WTC11 (cell line): ENCODE data around the gene SLC20A1. TPM values are rescaled to one million over a fixed set of nuclear protein-coding genes. Genes with fewer than 3 reads are reported as not detected.

Source experiments
- ATAC-seq: fragments of 200-7000 bp; cut with Tn5 transposase; 2 replicates; pipeline ENCODE4 v1.10.0; 2021; ENCODE audit warnings: mild to moderate bottlenecking, moderate library complexity
- CTCF ChIA-PET: fragments of 300-600 bp; sonication (Branson Sonifier 250); formaldehyde crosslinking; loops from one replicate; lab custom pipeline; 2021; ENCODE audit warnings: antibody characterized with exemption; lab: Charles Lee
- POLR2A ChIA-PET: fragments of 350-600 bp; sonication (Branson Sonifier 250); formaldehyde crosslinking; loops from one replicate; lab custom pipeline; 2021; ENCODE audit warnings: antibody characterized with exemption; lab: Charles Lee
- DNase-seq: peaks from one replicate; pipeline ENCODE4 v3.0.0; 2021; ENCODE audit warnings: low spot score
- H3K27ac Mint-ChIP-seq: 2 replicates; pipeline ENCODE4 v1.8.0; 2021; ENCODE audit warnings: mixed read lengths
- H3K27me3 Mint-ChIP-seq: 2 replicates; pipeline ENCODE4 v1.8.0; 2021; ENCODE audit warnings: low read depth, mild to moderate bottlenecking, moderate library complexity, mixed read lengths
- H3K36me3 Mint-ChIP-seq: 2 replicates; pipeline ENCODE4 v1.8.0; 2021; ENCODE audit warnings: mixed read lengths
- H3K4me1 Mint-ChIP-seq: 2 replicates; pipeline ENCODE4 v1.8.0; 2022; ENCODE audit warnings: mixed read lengths
- H3K4me3 Mint-ChIP-seq: 2 replicates; pipeline ENCODE4 v1.8.0; 2021; ENCODE audit warnings: mild to moderate bottlenecking, moderate library complexity, mixed read lengths
- H3K9me3 Mint-ChIP-seq: 2 replicates; pipeline ENCODE4 v1.8.0; 2021; ENCODE audit warnings: mixed read lengths
- ELF4 ChIP-seq: sonication (generic); formaldehyde crosslinking; IDR thresholded peaks from 2 replicates; pipeline ENCODE4 v1.8.1; 2022; ENCODE audit warnings: low read depth, mild to moderate bottlenecking, moderate library complexity, missing genetic modification reagents
- FOXP1 ChIP-seq: sonication (generic); formaldehyde crosslinking; IDR thresholded peaks from 2 replicates; pipeline ENCODE4 v1.8.0; 2022; ENCODE audit warnings: missing genetic modification reagents, mild to moderate bottlenecking, moderate library complexity, borderline replicate concordance
- GABPB1 ChIP-seq: sonication (generic); formaldehyde crosslinking; IDR thresholded peaks from 2 replicates; pipeline ENCODE4 v1.8.1; 2023; ENCODE audit warnings: mild to moderate bottlenecking, missing genetic modification reagents
- NR2C2 ChIP-seq: sonication (generic); formaldehyde crosslinking; IDR thresholded peaks from 2 replicates; pipeline ENCODE4 v1.8.0; 2022; ENCODE audit warnings: mild to moderate bottlenecking, missing genetic modification reagents
- NR3C1 ChIP-seq: sonication (generic); formaldehyde crosslinking; conservative IDR thresholded peaks from 2 replicates; pipeline ENCODE4 v1.8.1; 2023; ENCODE audit warnings: low read depth, mild to moderate bottlenecking, missing genetic modification reagents
- RELA ChIP-seq: sonication (generic); formaldehyde crosslinking; IDR thresholded peaks from 2 replicates; pipeline ENCODE4 v1.8.1; 2022; ENCODE audit warnings: missing genetic modification reagents, mild to moderate bottlenecking, borderline replicate concordance
- ZBTB21 ChIP-seq: sonication (generic); formaldehyde crosslinking; IDR thresholded peaks from 2 replicates; pipeline ENCODE4 v1.8.1; 2023; ENCODE audit warnings: mild to moderate bottlenecking, missing genetic modification reagents, borderline replicate concordance
- total RNA-seq: library from RNA; stranded (reverse); gene quantifications from 3 replicates; pipeline ENCODE4 v1.2.3, GENCODE V29; 2021
- TF ChIP-seq, protein P1 (sequence below): sonication (generic); formaldehyde crosslinking; IDR thresholded peaks from 2 replicates; pipeline ENCODE4 v1.8.1; 2022; ENCODE audit warnings: low read depth, mild to moderate bottlenecking, moderate library complexity, missing genetic modification reagents, borderline replicate concordance
- TF ChIP-seq, protein P2 (sequence below): fragments of 250-450 bp; sonication (Bioruptor Pico); IDR thresholded peaks from 2 replicates; pipeline ENCODE4 v1.8.0; 2021; ENCODE audit warnings: mild to moderate bottlenecking
- TF ChIP-seq, protein P3 (sequence below): fragments of 250-450 bp; sonication (Bioruptor Pico); IDR thresholded peaks from 2 replicates; pipeline ENCODE4 v1.9.0; 2021; ENCODE audit warnings: moderate library complexity, mild to moderate bottlenecking, inconsistent platforms, borderline replicate concordance
- TF ChIP-seq, protein P4 (sequence below): sonication (generic); formaldehyde crosslinking; IDR thresholded peaks from 2 replicates; pipeline ENCODE4 v1.8.0; 2023; ENCODE audit warnings: mild to moderate bottlenecking, missing genetic modification reagents
- TF ChIP-seq, protein P5 (sequence below): sonication (generic); formaldehyde crosslinking; IDR thresholded peaks from 2 replicates; pipeline ENCODE4 v1.8.1; 2023; ENCODE audit warnings: mild to moderate bottlenecking, missing genetic modification reagents, moderate library complexity
- TF ChIP-seq, protein P6 (sequence below): sonication (generic); formaldehyde crosslinking; IDR thresholded peaks from 2 replicates; pipeline ENCODE4 v1.8.1; 2023; ENCODE audit warnings: mild to moderate bottlenecking, missing genetic modification reagents
- TF ChIP-seq, protein P7 (sequence below): sonication (generic); formaldehyde crosslinking; IDR thresholded peaks from 2 replicates; pipeline ENCODE4 v1.8.1; 2022; ENCODE audit warnings: low read depth, missing genetic modification reagents, borderline replicate concordance
- TF ChIP-seq, protein P8 (sequence below): fragments of 250-450 bp; sonication (Bioruptor Pico); IDR thresholded peaks from 2 replicates; pipeline ENCODE4 v1.9.0; 2021; ENCODE audit warnings: mild to moderate bottlenecking

Gene SLC20A1
- total RNA-seq, 1 experiment from 2014 or later = 59.9 TPM

DNA sequence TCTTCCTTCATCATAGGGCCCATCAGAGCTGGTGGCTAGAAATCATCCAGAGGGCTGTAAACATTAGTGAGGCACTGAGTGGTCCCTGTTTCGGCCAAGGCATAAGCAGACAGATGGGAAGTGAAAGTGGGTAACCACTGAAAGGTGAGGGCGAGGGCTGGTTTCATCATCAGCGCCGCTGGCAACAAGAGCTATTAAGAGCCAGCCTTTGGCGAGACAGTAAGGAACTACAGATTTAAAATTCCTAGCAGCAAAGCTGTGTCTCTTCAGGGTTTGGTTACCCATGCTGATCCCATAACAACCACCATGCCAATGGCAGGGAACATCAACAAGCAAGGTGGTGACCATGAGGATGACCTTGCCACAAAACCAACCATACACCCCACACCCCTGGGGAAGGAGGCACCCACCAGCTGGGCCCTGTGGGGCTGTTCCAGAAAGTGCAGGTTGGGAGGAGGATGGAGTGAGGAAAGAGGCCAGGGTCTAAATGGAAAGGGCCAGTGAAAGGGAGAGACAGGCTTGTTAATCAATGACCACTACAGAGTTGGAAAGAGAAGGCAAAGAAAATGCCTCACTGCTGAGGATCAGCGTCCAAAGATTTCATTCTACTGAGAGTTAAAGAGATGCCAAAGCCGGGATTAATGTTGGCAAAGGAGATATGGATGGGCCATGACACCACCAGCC, 9.0 kb upstream of the SLC20A1 start:
- TF ChIP-seq NR2C2 = no peak
- H3K27me3 Mint-ChIP-seq = no peaks in the 10 kb centered on the region
- ATAC-seq = no peak
- no peaks in the 10 kb centered on the region for H3K9me3 Mint-ChIP-seq
- no peak overlapping the region for H3K4me3 Mint-ChIP-seq
- ChIA-PET CTCF (interaction anchor here (0.5 to 4.9 kb wide), 3 partner anchors 9 to 34 kb away, joined by 4 to 35 read pairs (median 9); partner anchors contain the start of gene SLC20A1), POLR2A (no interaction called here)
- peaks cover 4% of the 10 kb centered on the region for H3K4me1 Mint-ChIP-seq
- H3K36me3 Mint-ChIP-seq = no peaks in the 10 kb centered on the region
- H3K27ac Mint-ChIP-seq = no peak overlapping the region
- DNase-seq = no peak

DNA sequence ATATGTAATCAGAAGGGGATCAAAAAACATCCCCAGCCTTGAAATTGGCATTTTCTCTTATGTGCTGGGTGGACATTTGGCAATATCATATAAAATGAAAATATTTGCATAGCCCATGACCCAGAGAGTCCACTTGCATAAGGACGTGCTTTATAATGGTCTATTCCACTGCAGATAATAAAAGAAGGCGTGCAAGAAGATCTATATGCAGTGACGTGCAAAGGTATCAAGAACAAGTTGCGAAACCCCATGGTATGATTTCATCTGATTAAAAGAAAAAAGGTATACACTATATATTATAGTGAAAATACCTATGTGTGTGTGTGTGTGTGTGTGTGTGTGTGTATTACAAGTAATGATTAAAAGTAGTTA, 8.5 kb upstream of the SLC20A1 start:
- H3K36me3 Mint-ChIP-seq = no peaks in the 10 kb centered on the region

DNA sequence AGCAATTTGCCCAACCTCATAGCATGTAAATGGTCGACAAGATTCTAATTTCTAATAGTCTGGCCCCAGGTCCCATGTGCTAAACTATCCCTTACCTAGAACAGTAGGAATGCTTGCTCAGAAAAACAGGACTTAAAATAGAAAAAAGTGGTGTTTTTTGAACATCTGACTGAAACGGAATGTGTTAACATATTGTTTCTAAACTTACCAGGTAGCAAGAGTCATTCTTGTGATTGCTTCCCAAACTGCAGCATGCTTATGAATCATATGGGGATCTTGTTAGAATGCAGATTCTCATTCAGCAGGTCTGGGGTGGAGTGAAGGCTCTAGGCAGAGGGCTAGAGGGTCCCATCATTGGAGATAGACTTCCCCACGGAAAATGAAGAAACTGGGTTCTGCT, 5.8 kb upstream of the SLC20A1 start:
- H3K27me3 Mint-ChIP-seq = peaks cover 17% of the 10 kb centered on the region
- ChIA-PET CTCF (no interaction called here), POLR2A (no interaction called here)
- no peaks in the 10 kb centered on the region for H3K9me3 Mint-ChIP-seq
- no peaks in the 10 kb centered on the region for H3K36me3 Mint-ChIP-seq
- DNase-seq (no peak), ATAC-seq (no peak)
- peaks cover 10% of the 10 kb centered on the region for H3K4me1 Mint-ChIP-seq
- no peak overlapping the region for H3K4me3 Mint-ChIP-seq
- no peak overlapping the region for H3K27ac Mint-ChIP-seq
- TF ChIP-seq, protein P1, sequence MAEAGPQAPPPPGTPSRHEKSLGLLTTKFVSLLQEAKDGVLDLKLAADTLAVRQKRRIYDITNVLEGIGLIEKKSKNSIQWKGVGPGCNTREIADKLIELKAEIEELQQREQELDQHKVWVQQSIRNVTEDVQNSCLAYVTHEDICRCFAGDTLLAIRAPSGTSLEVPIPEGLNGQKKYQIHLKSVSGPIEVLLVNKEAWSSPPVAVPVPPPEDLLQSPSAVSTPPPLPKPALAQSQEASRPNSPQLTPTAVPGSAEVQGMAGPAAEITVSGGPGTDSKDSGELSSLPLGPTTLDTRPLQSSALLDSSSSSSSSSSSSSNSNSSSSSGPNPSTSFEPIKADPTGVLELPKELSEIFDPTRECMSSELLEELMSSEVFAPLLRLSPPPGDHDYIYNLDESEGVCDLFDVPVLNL = no peak
- TF ChIP-seq, protein P2, sequence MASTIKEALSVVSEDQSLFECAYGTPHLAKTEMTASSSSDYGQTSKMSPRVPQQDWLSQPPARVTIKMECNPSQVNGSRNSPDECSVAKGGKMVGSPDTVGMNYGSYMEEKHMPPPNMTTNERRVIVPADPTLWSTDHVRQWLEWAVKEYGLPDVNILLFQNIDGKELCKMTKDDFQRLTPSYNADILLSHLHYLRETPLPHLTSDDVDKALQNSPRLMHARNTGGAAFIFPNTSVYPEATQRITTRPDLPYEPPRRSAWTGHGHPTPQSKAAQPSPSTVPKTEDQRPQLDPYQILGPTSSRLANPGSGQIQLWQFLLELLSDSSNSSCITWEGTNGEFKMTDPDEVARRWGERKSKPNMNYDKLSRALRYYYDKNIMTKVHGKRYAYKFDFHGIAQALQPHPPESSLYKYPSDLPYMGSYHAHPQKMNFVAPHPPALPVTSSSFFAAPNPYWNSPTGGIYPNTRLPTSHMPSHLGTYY (CRISPR knock-in tag) = no peak
- no peak for TF ChIP-seq GABPB1 (CRISPR knock-in tag)
- TF ChIP-seq, protein P3, sequence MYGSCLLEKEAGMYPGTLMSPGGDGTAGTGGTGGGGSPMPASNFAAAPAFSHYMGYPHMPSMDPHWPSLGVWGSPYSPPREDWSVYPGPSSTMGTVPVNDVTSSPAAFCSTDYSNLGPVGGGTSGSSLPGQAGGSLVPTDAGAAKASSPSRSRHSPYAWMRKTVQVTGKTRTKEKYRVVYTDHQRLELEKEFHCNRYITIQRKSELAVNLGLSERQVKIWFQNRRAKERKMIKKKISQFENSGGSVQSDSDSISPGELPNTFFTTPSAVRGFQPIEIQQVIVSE (CRISPR knock-in tag) = no peak
- TF ChIP-seq ELF4 (CRISPR knock-in tag) = no peak
- TF ChIP-seq ZBTB21 (CRISPR knock-in tag) = no peak
- no peak for TF ChIP-seq NR3C1
- TF ChIP-seq, protein P4, sequence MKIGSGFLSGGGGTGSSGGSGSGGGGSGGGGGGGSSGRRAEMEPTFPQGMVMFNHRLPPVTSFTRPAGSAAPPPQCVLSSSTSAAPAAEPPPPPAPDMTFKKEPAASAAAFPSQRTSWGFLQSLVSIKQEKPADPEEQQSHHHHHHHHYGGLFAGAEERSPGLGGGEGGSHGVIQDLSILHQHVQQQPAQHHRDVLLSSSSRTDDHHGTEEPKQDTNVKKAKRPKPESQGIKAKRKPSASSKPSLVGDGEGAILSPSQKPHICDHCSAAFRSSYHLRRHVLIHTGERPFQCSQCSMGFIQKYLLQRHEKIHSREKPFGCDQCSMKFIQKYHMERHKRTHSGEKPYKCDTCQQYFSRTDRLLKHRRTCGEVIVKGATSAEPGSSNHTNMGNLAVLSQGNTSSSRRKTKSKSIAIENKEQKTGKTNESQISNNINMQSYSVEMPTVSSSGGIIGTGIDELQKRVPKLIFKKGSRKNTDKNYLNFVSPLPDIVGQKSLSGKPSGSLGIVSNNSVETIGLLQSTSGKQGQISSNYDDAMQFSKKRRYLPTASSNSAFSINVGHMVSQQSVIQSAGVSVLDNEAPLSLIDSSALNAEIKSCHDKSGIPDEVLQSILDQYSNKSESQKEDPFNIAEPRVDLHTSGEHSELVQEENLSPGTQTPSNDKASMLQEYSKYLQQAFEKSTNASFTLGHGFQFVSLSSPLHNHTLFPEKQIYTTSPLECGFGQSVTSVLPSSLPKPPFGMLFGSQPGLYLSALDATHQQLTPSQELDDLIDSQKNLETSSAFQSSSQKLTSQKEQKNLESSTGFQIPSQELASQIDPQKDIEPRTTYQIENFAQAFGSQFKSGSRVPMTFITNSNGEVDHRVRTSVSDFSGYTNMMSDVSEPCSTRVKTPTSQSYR (CRISPR knock-in tag) = no peak
- TF ChIP-seq, protein P5, sequence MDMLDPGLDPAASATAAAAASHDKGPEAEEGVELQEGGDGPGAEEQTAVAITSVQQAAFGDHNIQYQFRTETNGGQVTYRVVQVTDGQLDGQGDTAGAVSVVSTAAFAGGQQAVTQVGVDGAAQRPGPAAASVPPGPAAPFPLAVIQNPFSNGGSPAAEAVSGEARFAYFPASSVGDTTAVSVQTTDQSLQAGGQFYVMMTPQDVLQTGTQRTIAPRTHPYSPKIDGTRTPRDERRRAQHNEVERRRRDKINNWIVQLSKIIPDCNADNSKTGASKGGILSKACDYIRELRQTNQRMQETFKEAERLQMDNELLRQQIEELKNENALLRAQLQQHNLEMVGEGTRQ (CRISPR knock-in tag) = no peak

More for the DNA sequence above, 8.5 kb upstream of the SLC20A1 start:
- ATAC-seq = no peak
- CTCF ChIA-PET = interaction anchor here (1.7 to 4.9 kb wide), 2 partner anchors 9 to 11 kb away, joined by 9 to 35 read pairs; partner anchors contain the start of gene SLC20A1
- H3K4me1 Mint-ChIP-seq = no peaks in the 10 kb centered on the region
- no peak for TF ChIP-seq RELA (CRISPR knock-in tag)
- TF ChIP-seq, protein P6, sequence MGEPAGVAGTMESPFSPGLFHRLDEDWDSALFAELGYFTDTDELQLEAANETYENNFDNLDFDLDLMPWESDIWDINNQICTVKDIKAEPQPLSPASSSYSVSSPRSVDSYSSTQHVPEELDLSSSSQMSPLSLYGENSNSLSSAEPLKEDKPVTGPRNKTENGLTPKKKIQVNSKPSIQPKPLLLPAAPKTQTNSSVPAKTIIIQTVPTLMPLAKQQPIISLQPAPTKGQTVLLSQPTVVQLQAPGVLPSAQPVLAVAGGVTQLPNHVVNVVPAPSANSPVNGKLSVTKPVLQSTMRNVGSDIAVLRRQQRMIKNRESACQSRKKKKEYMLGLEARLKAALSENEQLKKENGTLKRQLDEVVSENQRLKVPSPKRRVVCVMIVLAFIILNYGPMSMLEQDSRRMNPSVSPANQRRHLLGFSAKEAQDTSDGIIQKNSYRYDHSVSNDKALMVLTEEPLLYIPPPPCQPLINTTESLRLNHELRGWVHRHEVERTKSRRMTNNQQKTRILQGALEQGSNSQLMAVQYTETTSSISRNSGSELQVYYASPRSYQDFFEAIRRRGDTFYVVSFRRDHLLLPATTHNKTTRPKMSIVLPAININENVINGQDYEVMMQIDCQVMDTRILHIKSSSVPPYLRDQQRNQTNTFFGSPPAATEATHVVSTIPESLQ = no peak
- TF ChIP-seq, protein P7, sequence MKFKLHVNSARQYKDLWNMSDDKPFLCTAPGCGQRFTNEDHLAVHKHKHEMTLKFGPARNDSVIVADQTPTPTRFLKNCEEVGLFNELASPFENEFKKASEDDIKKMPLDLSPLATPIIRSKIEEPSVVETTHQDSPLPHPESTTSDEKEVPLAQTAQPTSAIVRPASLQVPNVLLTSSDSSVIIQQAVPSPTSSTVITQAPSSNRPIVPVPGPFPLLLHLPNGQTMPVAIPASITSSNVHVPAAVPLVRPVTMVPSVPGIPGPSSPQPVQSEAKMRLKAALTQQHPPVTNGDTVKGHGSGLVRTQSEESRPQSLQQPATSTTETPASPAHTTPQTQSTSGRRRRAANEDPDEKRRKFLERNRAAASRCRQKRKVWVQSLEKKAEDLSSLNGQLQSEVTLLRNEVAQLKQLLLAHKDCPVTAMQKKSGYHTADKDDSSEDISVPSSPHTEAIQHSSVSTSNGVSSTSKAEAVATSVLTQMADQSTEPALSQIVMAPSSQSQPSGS (CRISPR knock-in tag) = no peak
- TF ChIP-seq, protein P8, sequence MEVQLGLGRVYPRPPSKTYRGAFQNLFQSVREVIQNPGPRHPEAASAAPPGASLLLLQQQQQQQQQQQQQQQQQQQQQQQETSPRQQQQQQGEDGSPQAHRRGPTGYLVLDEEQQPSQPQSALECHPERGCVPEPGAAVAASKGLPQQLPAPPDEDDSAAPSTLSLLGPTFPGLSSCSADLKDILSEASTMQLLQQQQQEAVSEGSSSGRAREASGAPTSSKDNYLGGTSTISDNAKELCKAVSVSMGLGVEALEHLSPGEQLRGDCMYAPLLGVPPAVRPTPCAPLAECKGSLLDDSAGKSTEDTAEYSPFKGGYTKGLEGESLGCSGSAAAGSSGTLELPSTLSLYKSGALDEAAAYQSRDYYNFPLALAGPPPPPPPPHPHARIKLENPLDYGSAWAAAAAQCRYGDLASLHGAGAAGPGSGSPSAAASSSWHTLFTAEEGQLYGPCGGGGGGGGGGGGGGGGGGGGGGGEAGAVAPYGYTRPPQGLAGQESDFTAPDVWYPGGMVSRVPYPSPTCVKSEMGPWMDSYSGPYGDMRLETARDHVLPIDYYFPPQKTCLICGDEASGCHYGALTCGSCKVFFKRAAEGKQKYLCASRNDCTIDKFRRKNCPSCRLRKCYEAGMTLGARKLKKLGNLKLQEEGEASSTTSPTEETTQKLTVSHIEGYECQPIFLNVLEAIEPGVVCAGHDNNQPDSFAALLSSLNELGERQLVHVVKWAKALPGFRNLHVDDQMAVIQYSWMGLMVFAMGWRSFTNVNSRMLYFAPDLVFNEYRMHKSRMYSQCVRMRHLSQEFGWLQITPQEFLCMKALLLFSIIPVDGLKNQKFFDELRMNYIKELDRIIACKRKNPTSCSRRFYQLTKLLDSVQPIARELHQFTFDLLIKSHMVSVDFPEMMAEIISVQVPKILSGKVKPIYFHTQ (CRISPR knock-in tag) = no peak
- TF ChIP-seq FOXP1 (CRISPR knock-in tag) = no peak
- TF ChIP-seq, all 79 proteins: peak for 0
- H3K27me3 Mint-ChIP-seq = no peaks in the 10 kb centered on the region
- DNase-seq = no peak
- POLR2A ChIA-PET = no interaction called here
- no peaks in the 10 kb centered on the region for H3K9me3 Mint-ChIP-seq
- H3K4me3 Mint-ChIP-seq = no peak overlapping the region
- H3K27ac Mint-ChIP-seq = no peak overlapping the region
